Endodermal cell (in vitro differentiated cells): ENCODE measurements around the gene RXRA. TPM values are rescaled to one million over a fixed set of nuclear protein-coding genes. Genes with fewer than 3 reads are reported as not detected.

Source experiments
- DNase-seq: peaks from one replicate; pipeline ENCODE4 v3.0.0-alpha.2; 2017
- H3K27ac ChIP-seq: 2 replicates; pipeline ENCODE4 v1.5.1; 2013; ENCODE audit warnings: mild to moderate bottlenecking, low read depth, low read length, moderate library complexity
- H3K27me3 ChIP-seq: 2 replicates; pipeline ENCODE4 v1.6.1; 2013; ENCODE audit warnings: mild to moderate bottlenecking, low read length, moderate library complexity; ENCODE audit not compliant: insufficient read depth, control insufficient read depth, poor library complexity, severe bottlenecking
- H3K36me3 ChIP-seq: 2 replicates; pipeline ENCODE4 v1.7.0; 2013; ENCODE audit warnings: mild to moderate bottlenecking, low read length, moderate library complexity; ENCODE audit not compliant: control insufficient read depth, insufficient read depth
- H3K4me1 ChIP-seq: one replicate; pipeline ENCODE4 v1.7.0; 2013; ENCODE audit warnings: low read length; ENCODE audit not compliant: control insufficient read depth, insufficient read depth
- H3K4me3 ChIP-seq: 2 replicates; pipeline ENCODE4 v1.5.1; 2013; ENCODE audit warnings: mild to moderate bottlenecking, low read length, moderate library complexity
- H3K9ac ChIP-seq: 2 replicates; pipeline ENCODE4 v1.6.1; 2013; ENCODE audit warnings: mild to moderate bottlenecking, low read length, moderate library complexity; ENCODE audit not compliant: poor library complexity, severe bottlenecking; ENCODE audit errors: extremely low read depth
- H3K9me3 ChIP-seq: 2 replicates; pipeline ENCODE4 v1.6.1; 2013; ENCODE audit warnings: mild to moderate bottlenecking, low read length, moderate library complexity; ENCODE audit not compliant: control insufficient read depth
- H3K27ac Mint-ChIP-seq: 2 replicates; pipeline ENCODE4 v1.8.0; 2020; ENCODE audit warnings: mixed read lengths
- H3K27me3 Mint-ChIP-seq: 2 replicates; pipeline ENCODE4 v1.8.0; 2021; ENCODE audit warnings: mild to moderate bottlenecking, mixed read lengths; ENCODE audit not compliant: insufficient read depth
- H3K36me3 Mint-ChIP-seq: 2 replicates; pipeline ENCODE4 v1.8.0; 2020; ENCODE audit warnings: low read depth, mixed read lengths
- H3K4me1 Mint-ChIP-seq: 2 replicates; pipeline ENCODE4 v1.8.0; 2020; ENCODE audit warnings: mixed read lengths
- H3K4me3 Mint-ChIP-seq: 2 replicates; pipeline ENCODE4 v1.8.0; 2020; ENCODE audit warnings: mild to moderate bottlenecking, moderate library complexity, mixed read lengths
- H3K9me3 Mint-ChIP-seq: 2 replicates; pipeline ENCODE4 v1.8.0; 2020; ENCODE audit warnings: mild to moderate bottlenecking, mixed read lengths
- WGBS, 2 experiments: methylation state at CpG; one replicate each; pipeline versions ENCODE4 v1.1.5 to v1.1.7; 2013; ENCODE audit warnings: missing lambda C conversion rate in 2 of 2, mixed read lengths in 1 of 2; ENCODE audit not compliant: insufficient coverage in 1 of 2, insufficient read length in 1 of 2; 5-methylcytosine and 5-hydroxymethylcytosine counted together
- total RNA-seq, 2 donors: library from RNA; stranded (reverse); fragmentation: NEBNext Ultra II Directional in 1 of 2; extraction: Animal tissue kit (Norgen Biotek cat#: 25700) in 1 of 2; gene quantifications; 2 replicates in 1 of 2; 3 replicates in 1 of 2; pipeline ENCODE4 v1.2.1, GENCODE V29; 2021
- TF ChIP-seq, protein P1 (sequence below): fragments of 200-600 bp; sonication (generic); conservative IDR thresholded peaks from 2 replicates; pipeline ENCODE4 v1.5.0; 2021; ENCODE audit warnings: antibody characterized with exemption, mild to moderate bottlenecking

RXRA gene
- total RNA-seq, 2 donors from 2014 or later = 58.3 to 70.6 TPM

- Mint-ChIP-seq H3K9me3 (no peaks in the 10 kb centered on the region), H3K4me1 (no peaks in the 10 kb centered on the region), H3K27me3 (no peaks in the 10 kb centered on the region), H3K36me3 (no peaks in the 10 kb centered on the region), H3K4me3 (no peak overlapping the region), H3K27ac (peak overlapping the region; percentile 79)
- H3K36me3 ChIP-seq = no peaks in the 10 kb centered on the region
- no peak overlapping the region for H3K27ac ChIP-seq
- no peak for DNase-seq
- no peaks in the 10 kb centered on the region for H3K4me1 ChIP-seq
- no peaks in the 10 kb centered on the region for H3K9me3 ChIP-seq
- 92 to 93% methylated on average over 3 to 7 of the region's 7 CpGs for WGBS, 2 experiments
- no peak overlapping the region for H3K9ac ChIP-seq
- no peak overlapping the region for H3K4me3 ChIP-seq
- no peaks in the 10 kb centered on the region for H3K27me3 ChIP-seq
- TF ChIP-seq, protein P1, sequence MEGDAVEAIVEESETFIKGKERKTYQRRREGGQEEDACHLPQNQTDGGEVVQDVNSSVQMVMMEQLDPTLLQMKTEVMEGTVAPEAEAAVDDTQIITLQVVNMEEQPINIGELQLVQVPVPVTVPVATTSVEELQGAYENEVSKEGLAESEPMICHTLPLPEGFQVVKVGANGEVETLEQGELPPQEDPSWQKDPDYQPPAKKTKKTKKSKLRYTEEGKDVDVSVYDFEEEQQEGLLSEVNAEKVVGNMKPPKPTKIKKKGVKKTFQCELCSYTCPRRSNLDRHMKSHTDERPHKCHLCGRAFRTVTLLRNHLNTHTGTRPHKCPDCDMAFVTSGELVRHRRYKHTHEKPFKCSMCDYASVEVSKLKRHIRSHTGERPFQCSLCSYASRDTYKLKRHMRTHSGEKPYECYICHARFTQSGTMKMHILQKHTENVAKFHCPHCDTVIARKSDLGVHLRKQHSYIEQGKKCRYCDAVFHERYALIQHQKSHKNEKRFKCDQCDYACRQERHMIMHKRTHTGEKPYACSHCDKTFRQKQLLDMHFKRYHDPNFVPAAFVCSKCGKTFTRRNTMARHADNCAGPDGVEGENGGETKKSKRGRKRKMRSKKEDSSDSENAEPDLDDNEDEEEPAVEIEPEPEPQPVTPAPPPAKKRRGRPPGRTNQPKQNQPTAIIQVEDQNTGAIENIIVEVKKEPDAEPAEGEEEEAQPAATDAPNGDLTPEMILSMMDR = no peak
Measured at GRCh38 chr9:134381272-134381661, 55.0 kb downstream of the RXRA start.

DNA sequence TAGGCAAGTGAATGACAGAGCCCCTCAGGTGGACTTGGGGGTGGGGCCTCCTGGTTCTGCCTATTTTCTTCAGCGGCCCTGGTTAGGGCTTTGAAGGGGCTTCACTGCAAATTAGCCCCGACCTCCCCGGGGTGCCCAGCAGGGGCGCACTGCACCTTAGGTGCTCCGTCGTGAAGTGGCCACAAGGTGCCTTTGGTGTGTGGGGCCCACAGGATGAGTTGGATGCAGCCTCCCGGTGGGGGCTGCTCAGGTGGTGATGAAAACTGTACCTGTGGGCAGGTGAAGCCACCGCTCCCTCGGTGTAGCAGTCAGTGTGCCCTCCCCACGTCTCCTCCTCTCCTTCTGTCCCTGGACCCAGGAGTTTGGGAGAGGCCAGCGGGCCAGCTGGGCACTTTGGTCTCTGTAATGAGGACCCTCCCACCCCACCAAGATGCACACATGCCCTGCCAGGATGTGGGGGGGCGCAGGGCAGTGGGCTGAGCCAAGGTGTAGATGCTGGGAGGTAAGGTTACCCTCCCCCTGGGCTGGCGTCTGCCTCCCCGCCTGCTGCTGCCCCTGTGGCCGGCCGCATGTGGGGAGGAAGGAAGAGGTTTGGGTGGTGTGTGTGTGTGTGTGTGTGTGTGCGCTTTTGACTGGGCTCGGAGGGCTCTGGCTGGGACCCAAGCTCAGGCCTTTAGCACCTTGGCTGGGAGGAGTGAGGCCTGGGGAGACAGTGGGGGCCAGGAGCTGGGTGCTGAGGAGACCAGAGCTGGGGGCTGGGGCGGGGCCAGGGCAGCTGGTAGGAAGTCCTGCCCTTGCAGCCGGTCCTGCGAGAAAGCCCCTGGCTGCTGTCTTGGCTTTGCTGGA lies 55.6 kb downstream of the RXRA start:
- H3K9ac ChIP-seq = no peak overlapping the region
- no peaks in the 10 kb centered on the region for H3K4me1 ChIP-seq
- no peaks in the 10 kb centered on the region for H3K27me3 ChIP-seq
- no peak overlapping the region for H3K4me3 Mint-ChIP-seq
- TF ChIP-seq, protein P1 = peak; percentile 55
- no peak overlapping the region for H3K27ac ChIP-seq
- H3K36me3 ChIP-seq = no peaks in the 10 kb centered on the region
- peak overlapping the region; percentile 58 for H3K27ac Mint-ChIP-seq
- H3K36me3 Mint-ChIP-seq = no peaks in the 10 kb centered on the region
- WGBS, 2 experiments = 92 to 98% methylated on average over 8 to 21 of the region's 21 CpGs
- H3K4me3 ChIP-seq = no peak overlapping the region
- DNase-seq = no peak
- H3K27me3 Mint-ChIP-seq = no peaks in the 10 kb centered on the region
- H3K9me3 Mint-ChIP-seq = no peaks in the 10 kb centered on the region
- H3K4me1 Mint-ChIP-seq = no peaks in the 10 kb centered on the region
- H3K9me3 ChIP-seq = no peaks in the 10 kb centered on the region

- Histone ChIP-seq H3K27ac (peak overlapping the region; percentile 17), H3K36me3 (no peaks in the 10 kb centered on the region), H3K9ac (no peak overlapping the region), H3K9me3 (no peaks in the 10 kb centered on the region), H3K27me3 (no peaks in the 10 kb centered on the region), H3K4me1 (no peaks in the 10 kb centered on the region), H3K4me3 (no peak overlapping the region)
- TF ChIP-seq, protein P1 = no peak
- Mint-ChIP-seq H3K27me3 (no peaks in the 10 kb centered on the region), H3K9me3 (no peaks in the 10 kb centered on the region), H3K4me1 (no peaks in the 10 kb centered on the region), H3K36me3 (no peaks in the 10 kb centered on the region), H3K27ac (peak overlapping the region; percentile 44), H3K4me3 (no peak overlapping the region)
- DNase-seq = no peak
- WGBS, 2 experiments = 96% methylated on average over 11 to 14 of the region's 14 CpGs
Measured at GRCh38 chr9:134382733-134383132, 56.5 kb downstream of the RXRA start.
